GM12875 (cell line): ENCODE data around the gene RHBDL2.

Experiments
- H3K4me3 ChIP-seq: one replicate; pipeline ENCODE4 v1.5.1; 2011; ENCODE audit warnings: low read depth, low read length, control low read depth
- TF ChIP-seq, protein P1 (sequence below): IDR thresholded peaks from 2 replicates; pipeline ENCODE4 v1.5.1; 2011; ENCODE audit warnings: low read depth, mild to moderate bottlenecking, control low read depth, inconsistent platforms, low read length, moderate library complexity, borderline replicate concordance; ENCODE audit not compliant: insufficient read depth

Gene RHBDL2

DNA sequence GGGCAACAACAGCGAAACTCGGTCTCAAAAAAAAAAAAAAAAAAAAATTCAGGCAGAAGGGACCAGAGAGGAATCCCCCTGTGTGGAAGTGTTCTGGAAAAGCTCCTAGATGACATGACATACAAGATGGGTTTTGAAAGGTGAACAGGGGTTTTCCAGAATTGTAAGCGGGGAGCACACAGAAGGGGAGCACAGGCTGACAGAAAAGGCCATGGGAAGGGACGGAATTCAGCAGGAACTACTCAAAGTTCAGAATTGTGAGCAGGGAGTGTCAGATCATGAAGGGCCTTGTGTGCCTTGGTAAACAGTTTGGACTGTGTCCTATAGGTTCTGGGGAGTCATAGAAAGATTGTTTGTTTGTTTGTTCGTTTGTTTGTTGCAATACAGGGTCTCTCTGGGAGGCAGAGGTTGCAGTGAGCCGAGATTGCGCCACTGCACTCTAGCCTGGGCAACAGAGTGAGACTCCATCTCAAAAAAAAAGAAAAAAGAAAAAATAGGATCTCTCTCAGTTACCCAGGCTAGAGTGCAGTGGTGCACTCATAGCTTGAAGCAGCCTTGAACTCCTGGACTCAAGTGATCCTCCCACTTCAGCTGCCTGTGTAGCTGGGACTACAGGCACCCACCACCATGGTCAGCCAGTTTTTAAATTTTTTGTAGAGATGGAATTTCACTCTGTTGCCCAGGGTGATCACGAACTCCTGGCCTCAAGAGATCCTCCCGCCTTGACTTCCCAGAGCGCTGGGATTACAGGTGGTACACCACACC lies 1.2 kb upstream of the RHBDL2 start:
- TF ChIP-seq, protein P1, sequence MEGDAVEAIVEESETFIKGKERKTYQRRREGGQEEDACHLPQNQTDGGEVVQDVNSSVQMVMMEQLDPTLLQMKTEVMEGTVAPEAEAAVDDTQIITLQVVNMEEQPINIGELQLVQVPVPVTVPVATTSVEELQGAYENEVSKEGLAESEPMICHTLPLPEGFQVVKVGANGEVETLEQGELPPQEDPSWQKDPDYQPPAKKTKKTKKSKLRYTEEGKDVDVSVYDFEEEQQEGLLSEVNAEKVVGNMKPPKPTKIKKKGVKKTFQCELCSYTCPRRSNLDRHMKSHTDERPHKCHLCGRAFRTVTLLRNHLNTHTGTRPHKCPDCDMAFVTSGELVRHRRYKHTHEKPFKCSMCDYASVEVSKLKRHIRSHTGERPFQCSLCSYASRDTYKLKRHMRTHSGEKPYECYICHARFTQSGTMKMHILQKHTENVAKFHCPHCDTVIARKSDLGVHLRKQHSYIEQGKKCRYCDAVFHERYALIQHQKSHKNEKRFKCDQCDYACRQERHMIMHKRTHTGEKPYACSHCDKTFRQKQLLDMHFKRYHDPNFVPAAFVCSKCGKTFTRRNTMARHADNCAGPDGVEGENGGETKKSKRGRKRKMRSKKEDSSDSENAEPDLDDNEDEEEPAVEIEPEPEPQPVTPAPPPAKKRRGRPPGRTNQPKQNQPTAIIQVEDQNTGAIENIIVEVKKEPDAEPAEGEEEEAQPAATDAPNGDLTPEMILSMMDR, result no peak
- no peak overlapping the region for H3K4me3 ChIP-seq

DNA sequence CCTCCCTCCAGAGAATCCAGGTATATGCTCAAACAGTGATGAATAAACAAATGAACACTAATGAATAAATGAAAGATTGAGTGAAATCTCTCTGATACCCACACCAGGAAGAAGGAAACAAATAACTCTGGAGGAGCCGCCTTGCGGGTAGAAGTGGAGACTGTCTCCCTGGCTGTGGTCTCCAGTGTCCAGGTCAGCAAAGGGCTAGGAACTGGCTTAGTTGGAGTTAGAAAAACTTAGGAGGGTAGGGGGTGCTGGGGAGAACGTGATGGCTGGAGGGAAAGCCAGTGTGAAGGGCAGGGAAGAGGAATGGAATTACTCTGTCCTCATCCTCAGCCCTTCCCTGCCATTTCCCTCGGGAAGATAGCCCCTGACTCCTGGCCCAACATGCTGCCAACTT lies 537 bp downstream of the RHBDL2 start:
- TF ChIP-seq, protein P1, result no peak
- H3K4me3 ChIP-seq, result no peak overlapping the region

DNA sequence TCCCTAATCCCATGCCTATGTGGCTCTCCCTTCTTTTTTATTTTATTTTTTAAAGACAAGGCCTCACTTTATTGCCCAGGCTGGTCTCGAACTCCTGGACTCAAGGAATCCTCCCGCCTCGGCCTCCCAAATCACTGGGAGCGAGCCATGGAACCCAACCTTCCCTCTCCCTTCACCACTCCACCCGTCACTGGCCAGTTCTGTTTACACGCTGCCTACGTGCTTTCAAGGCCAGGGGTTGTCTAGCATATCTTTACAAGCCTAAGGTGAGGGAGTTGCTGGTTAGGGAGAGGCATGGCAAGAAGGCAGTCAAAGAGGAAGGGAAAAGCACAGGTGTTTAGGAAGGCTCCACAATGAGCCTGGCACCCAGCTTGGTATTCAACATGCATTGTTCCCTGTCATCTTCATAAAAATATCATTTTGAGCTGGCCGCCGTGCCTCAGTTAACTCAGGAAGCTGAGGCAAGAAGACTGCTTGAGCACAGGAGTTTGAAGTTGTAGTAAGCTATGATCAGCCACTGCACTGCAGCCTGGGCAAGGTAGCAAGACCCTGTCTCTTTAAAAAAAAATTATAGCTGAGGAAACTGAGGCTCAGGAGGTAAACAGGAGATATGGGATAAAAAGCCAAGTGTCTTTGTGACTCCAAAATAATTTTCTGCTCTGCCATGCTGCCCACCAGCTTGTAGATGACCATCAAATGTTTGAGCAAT lies 1.1 kb downstream of the RHBDL2 start:
- no peak overlapping the region for H3K4me3 ChIP-seq
- TF ChIP-seq, protein P1, result no peak

DNA sequence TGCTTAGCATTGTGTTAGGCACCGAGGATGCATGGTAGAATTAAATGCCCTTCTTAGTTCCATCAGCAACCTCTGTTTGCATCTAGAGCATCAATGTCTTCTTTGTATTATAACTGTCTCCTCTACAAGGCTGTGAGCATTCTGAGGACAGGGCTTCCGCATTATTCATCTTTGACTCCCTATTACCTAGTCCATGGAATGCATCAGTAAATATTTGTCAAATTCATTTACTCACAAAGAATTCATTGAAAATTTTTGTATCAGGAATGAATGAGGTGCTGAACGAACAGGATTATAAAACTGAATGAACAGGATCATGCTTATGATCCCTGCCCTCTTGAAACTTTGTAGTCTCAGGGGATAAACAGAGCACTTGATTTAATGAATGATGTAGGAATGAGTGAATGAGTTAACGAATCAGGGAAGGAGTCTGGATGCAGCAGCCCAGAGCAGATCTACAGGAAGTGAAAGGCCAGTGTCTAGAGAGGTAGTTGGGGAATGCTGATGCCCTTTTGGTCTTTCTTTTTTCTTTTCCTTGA lies 2.8 kb downstream of the RHBDL2 start:
- H3K4me3 ChIP-seq, result no peak overlapping the region
- TF ChIP-seq, protein P1, result no peak

DNA sequence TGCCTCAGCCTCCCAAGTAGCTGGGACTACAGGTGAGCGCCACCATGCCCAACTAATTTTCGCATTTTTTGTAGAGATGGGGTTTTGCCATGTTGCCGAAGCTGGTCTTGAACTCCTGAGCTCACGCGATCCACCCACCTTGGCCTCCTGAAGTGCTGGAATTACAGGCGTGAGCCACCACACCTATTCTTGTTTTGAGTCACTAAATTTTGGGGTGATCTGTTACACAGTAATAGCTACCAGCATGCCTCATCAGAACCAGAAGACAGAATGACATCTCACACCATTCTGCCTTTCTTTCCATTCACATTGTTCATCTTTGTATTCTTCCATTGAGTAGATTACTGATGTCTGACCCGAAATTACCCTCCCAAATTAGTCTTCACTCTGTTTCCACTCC lies 9.1 kb downstream of the RHBDL2 start:
- TF ChIP-seq, protein P1, result no peak
- no peak overlapping the region for H3K4me3 ChIP-seq

DNA sequence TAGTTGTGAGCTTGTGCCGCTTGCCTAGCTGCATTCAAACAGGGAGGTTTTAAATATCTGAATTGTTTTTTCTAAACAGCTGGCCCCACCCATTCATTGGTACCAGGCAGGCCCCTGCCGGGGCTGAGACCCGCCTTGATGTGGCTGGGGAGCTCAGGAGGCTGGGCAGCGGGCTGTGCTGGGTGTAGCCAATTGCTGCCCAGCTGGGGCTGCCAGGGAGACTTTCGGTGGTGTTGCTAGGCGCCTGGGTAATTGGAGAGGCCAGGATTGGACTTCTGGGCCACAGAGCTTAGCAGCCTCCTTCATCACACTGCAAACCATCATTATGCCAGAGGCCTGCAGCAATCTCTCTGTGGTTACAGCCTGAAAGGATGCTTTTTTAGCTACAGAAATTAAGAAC lies 12.2 kb downstream of the RHBDL2 start:
- TF ChIP-seq, protein P1, result no peak
- H3K4me3 ChIP-seq, result no peak overlapping the region

DNA sequence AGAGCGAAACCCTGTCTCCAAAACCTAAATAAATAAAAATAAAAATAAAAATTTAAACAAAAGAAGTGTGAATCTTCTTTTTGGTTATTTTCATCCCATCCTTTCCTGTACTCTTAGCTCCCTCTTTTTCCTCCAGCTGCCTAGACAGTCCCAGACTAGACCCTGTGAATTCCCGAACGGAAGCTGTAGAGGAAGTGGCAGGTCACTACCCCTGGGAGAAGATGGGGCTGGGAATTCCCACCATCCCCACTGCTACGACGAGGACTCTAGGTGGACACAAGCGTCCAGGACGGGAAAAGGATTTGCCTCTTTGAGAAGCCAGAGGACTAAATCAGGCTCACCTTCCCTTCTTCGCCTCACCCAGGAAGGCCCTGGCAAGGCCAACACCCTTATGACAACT lies 12.6 kb downstream of the RHBDL2 start:
- TF ChIP-seq, protein P1, result no peak

More for the DNA sequence above, 12.6 kb downstream of the RHBDL2 start:
- H3K4me3 ChIP-seq, result no peak overlapping the region
